ENCODE results near the gene PADI1.

The PADI1 gene

GRCh38 chr1:17183388-17184160 lies 21.4 kb upstream of the PADI1 start:
- TF ChIP-seq ZFP30 (CRISPR knock-in tag; IDR thresholded peaks at IDR 0.05), result no peak
- no peak for TF ChIP-seq ZFP3 (CRISPR knock-in tag; IDR thresholded peaks at IDR 0.05)
- TF ChIP-seq SNAI2 (CRISPR knock-in tag; IDR thresholded peaks at IDR 0.05), result no peak
- TF ChIP-seq CREB5 (CRISPR knock-in tag; IDR thresholded peaks at IDR 0.05; ENCODE audit: low read depth), result no peak
- TF ChIP-seq, protein P1, sequence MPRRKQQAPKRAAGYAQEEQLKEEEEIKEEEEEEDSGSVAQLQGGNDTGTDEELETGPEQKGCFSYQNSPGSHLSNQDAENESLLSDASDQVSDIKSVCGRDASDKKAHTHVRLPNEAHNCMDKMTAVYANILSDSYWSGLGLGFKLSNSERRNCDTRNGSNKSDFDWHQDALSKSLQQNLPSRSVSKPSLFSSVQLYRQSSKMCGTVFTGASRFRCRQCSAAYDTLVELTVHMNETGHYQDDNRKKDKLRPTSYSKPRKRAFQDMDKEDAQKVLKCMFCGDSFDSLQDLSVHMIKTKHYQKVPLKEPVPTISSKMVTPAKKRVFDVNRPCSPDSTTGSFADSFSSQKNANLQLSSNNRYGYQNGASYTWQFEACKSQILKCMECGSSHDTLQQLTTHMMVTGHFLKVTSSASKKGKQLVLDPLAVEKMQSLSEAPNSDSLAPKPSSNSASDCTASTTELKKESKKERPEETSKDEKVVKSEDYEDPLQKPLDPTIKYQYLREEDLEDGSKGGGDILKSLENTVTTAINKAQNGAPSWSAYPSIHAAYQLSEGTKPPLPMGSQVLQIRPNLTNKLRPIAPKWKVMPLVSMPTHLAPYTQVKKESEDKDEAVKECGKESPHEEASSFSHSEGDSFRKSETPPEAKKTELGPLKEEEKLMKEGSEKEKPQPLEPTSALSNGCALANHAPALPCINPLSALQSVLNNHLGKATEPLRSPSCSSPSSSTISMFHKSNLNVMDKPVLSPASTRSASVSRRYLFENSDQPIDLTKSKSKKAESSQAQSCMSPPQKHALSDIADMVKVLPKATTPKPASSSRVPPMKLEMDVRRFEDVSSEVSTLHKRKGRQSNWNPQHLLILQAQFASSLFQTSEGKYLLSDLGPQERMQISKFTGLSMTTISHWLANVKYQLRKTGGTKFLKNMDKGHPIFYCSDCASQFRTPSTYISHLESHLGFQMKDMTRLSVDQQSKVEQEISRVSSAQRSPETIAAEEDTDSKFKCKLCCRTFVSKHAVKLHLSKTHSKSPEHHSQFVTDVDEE (CRISPR knock-in tag; IDR thresholded peaks at IDR 0.05), result no peak
- TF ChIP-seq, protein P2, sequence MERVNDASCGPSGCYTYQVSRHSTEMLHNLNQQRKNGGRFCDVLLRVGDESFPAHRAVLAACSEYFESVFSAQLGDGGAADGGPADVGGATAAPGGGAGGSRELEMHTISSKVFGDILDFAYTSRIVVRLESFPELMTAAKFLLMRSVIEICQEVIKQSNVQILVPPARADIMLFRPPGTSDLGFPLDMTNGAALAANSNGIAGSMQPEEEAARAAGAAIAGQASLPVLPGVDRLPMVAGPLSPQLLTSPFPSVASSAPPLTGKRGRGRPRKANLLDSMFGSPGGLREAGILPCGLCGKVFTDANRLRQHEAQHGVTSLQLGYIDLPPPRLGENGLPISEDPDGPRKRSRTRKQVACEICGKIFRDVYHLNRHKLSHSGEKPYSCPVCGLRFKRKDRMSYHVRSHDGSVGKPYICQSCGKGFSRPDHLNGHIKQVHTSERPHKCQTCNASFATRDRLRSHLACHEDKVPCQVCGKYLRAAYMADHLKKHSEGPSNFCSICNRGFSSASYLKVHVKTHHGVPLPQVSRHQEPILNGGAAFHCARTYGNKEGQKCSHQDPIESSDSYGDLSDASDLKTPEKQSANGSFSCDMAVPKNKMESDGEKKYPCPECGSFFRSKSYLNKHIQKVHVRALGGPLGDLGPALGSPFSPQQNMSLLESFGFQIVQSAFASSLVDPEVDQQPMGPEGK (CRISPR knock-in tag; IDR thresholded peaks at IDR 0.05; ENCODE audit: borderline replicate concordance), result no peak

DNA sequence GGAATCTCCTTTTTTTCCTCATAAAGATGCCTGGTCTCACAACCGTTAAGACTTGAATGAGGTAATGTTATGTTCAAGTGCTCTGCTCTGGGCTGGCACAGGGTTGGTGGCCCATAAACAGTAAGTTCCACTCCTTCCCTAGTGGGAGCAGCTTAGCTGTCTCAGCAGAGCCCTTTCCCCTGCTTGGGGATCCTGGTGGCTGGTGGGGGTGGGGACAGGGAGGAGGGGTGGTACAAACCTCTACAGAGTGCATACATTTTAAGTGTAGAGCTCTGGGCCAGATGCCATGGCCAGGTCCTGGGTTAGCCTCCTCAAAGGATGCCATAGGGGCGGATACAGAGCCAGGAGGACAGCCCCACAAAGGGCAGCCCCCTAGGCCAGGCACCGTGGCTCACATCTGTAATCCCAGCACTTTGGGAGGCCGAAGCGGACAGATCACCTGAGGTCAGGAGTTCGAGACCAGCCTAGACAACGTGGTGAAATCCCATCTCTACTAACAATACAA lies 20.7 kb upstream of the PADI1 start:
- TF ChIP-seq, protein P3, sequence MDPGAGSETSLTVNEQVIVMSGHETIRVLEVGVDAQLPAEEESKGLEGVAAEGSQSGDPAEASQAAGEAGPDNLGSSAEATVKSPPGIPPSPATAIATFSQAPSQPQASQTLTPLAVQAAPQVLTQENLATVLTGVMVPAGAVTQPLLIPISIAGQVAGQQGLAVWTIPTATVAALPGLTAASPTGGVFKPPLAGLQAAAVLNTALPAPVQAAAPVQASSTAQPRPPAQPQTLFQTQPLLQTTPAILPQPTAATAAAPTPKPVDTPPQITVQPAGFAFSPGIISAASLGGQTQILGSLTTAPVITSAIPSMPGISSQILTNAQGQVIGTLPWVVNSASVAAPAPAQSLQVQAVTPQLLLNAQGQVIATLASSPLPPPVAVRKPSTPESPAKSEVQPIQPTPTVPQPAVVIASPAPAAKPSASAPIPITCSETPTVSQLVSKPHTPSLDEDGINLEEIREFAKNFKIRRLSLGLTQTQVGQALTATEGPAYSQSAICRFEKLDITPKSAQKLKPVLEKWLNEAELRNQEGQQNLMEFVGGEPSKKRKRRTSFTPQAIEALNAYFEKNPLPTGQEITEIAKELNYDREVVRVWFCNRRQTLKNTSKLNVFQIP (CRISPR knock-in tag; IDR thresholded peaks at IDR 0.05; ENCODE audit: borderline replicate concordance, low read depth), result no peak
- TF ChIP-seq, protein P4, sequence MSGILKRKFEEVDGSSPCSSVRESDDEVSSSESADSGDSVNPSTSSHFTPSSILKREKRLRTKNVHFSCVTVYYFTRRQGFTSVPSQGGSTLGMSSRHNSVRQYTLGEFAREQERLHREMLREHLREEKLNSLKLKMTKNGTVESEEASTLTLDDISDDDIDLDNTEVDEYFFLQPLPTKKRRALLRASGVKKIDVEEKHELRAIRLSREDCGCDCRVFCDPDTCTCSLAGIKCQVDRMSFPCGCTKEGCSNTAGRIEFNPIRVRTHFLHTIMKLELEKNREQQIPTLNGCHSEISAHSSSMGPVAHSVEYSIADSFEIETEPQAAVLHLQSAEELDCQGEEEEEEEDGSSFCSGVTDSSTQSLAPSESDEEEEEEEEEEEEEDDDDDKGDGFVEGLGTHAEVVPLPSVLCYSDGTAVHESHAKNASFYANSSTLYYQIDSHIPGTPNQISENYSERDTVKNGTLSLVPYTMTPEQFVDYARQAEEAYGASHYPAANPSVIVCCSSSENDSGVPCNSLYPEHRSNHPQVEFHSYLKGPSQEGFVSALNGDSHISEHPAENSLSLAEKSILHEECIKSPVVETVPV (CRISPR knock-in tag; IDR thresholded peaks at IDR 0.05), result no peak
- TF ChIP-seq ZFP3 (CRISPR knock-in tag; IDR thresholded peaks at IDR 0.05) (no peak), TCF4 (CRISPR knock-in tag; IDR thresholded peaks at IDR 0.05; ENCODE audit: borderline replicate concordance) (no peak), SNAI2 (CRISPR knock-in tag; IDR thresholded peaks at IDR 0.05) (no peak), CSDC2 (CRISPR knock-in tag; IDR thresholded peaks at IDR 0.05) (no peak), ZNF70 (CRISPR knock-in tag; IDR thresholded peaks at IDR 0.05) (no peak), OSR1 (CRISPR knock-in tag; IDR thresholded peaks at IDR 0.05) (no peak)
- no peak for ATAC-seq

More at GRCh38 chr1:17183388-17184160, 21.4 kb upstream of the PADI1 start:
- ATAC-seq, result no peak

- TF ChIP-seq ZFP3 (CRISPR knock-in tag; IDR thresholded peaks at IDR 0.05) (no peak), OSR1 (CRISPR knock-in tag; IDR thresholded peaks at IDR 0.05) (no peak), CREB5 (CRISPR knock-in tag; IDR thresholded peaks at IDR 0.05; ENCODE audit: low read depth) (no peak), GLIS3 (CRISPR knock-in tag; IDR thresholded peaks at IDR 0.05) (no peak), ZNF70 (CRISPR knock-in tag; IDR thresholded peaks at IDR 0.05) (no peak), ZFP30 (CRISPR knock-in tag; IDR thresholded peaks at IDR 0.05) (no peak), SNAI2 (CRISPR knock-in tag; IDR thresholded peaks at IDR 0.05) (no peak), BACH2 (CRISPR knock-in tag; IDR thresholded peaks at IDR 0.05; ENCODE audit: borderline replicate concordance) (no peak), TOX (CRISPR knock-in tag; IDR thresholded peaks at IDR 0.05; ENCODE audit: borderline replicate concordance) (no peak)
- TF ChIP-seq, protein P2 (CRISPR knock-in tag; IDR thresholded peaks at IDR 0.05; ENCODE audit: borderline replicate concordance), result no peak
- TF ChIP-seq, protein P3 (CRISPR knock-in tag; IDR thresholded peaks at IDR 0.05; ENCODE audit: borderline replicate concordance, low read depth), result no peak
- TF ChIP-seq, protein P1 (CRISPR knock-in tag; IDR thresholded peaks at IDR 0.05), result no peak
- no peak for ATAC-seq
These were observed 20.0 kb upstream of the PADI1 start for GRCh38 chr1:17184822-17185484.

Measured in SK-N-SH treated with all-trans-retinoic acid at 6 μM for 48 hours (cell line).